Amniotic epithelial cell (primary cell): ENCODE measurements around the gene TXNDC16.

ENCODE experiments used
- DNase-seq: peaks from one replicate; pipeline ENCODE4 v3.0.0-alpha.2; 2010; ENCODE audit warnings: low read depth

Gene TXNDC16

GRCh38 chr14:52455291-52456088 is 96.8 kb downstream of the TXNDC16 start:
- peak; percentile 96 for DNase-seq

- no peak for DNase-seq
Measured at GRCh38 chr14:52447236-52447635, 105.1 kb downstream of the TXNDC16 start.

- no peak for DNase-seq
Measured at GRCh38 chr14:52446355-52446754, 106.0 kb downstream of the TXNDC16 start.

- peak; percentile 11 for DNase-seq
Measured at GRCh38 chr14:52443506-52443905, 108.8 kb downstream of the TXNDC16 start.

GRCh38 chr14:52442602-52443001 is 109.7 kb downstream of the TXNDC16 start:
- no peak for DNase-seq

GRCh38 chr14:52442166-52442565 is 110.1 kb downstream of the TXNDC16 start:
- no peak for DNase-seq

- no peak for DNase-seq
Measured at GRCh38 chr14:52439476-52439875, 112.8 kb downstream of the TXNDC16 start.

- no peak for DNase-seq
Measured at GRCh38 chr14:52434955-52435354, 117.3 kb downstream of the TXNDC16 start.

GRCh38 chr14:52430474-52430873 is 121.8 kb downstream of the TXNDC16 start:
- DNase-seq = no peak

GRCh38 chr14:52429451-52429850 is 122.9 kb downstream of the TXNDC16 start:
- DNase-seq = no peak

GRCh38 chr14:52427460-52427859 is 124.8 kb downstream of the TXNDC16 start:
- no peak for DNase-seq

GRCh38 chr14:52422650-52423356 is 129.5 kb downstream of the TXNDC16 start:
- peak; percentile 18 for DNase-seq

- DNase-seq = no peak
Measured at GRCh38 chr14:52417139-52417538, 135.2 kb downstream of the TXNDC16 start.

- DNase-seq = peak; percentile 26
Measured at GRCh38 chr14:52413729-52414408, 138.4 kb downstream of the TXNDC16 start.

GRCh38 chr14:52412426-52412825 is 139.9 kb downstream of the TXNDC16 start:
- no peak for DNase-seq

GRCh38 chr14:52405314-52405713 is 147.0 kb downstream of the TXNDC16 start:
- DNase-seq = no peak

GRCh38 chr14:52402812-52403526 is 149.3 kb downstream of the TXNDC16 start:
- peak; percentile 58 for DNase-seq

- no peak for DNase-seq
Measured at GRCh38 chr14:52400846-52401245, 151.5 kb downstream of the TXNDC16 start.

- peak; percentile 28 for DNase-seq
Measured at GRCh38 chr14:52399921-52400595, 152.2 kb downstream of the TXNDC16 start.

GRCh38 chr14:52399104-52399503 is 153.2 kb downstream of the TXNDC16 start:
- DNase-seq = no peak

- peak; percentile 55 for DNase-seq
Measured at GRCh38 chr14:52397844-52398243, 154.5 kb downstream of the TXNDC16 start.

GRCh38 chr14:52395728-52396127 is 156.6 kb downstream of the TXNDC16 start:
- DNase-seq = no peak
